GM13977 (cell line): ENCODE data around the gene NALCN.

Experiments used
- DNase-seq: peaks from one replicate; pipeline ENCODE4 v3.0.0; 2012; ENCODE audit warnings: low spot score
- CTCF ChIP-seq: IDR thresholded peaks from 2 replicates; pipeline ENCODE4 v1.5.1; 2012; ENCODE audit warnings: mild to moderate bottlenecking, control low read depth; ENCODE audit not compliant: insufficient read depth; ENCODE audit errors: extremely low read depth, missing control alignments
- in situ Hi-C: fragments of 300-500 bp; cut with MboI; formaldehyde crosslinking; loops from one replicate; pipeline ENCODE4 v1.12.0; 2022; ENCODE audit warnings: low sequenced_read_pairs, low pct_unique_long_range_greater_than_20kb, mixed read lengths, inconsistent platforms; ENCODE audit not compliant: unreplicated experiment

The NALCN gene

GRCh38 chr13:101190976-101191375 lies 225.3 kb downstream of the NALCN start:
- in situ Hi-C loops, result no loop called here
- no peak for TF ChIP-seq CTCF
- DNase-seq, result no peak

GRCh38 chr13:101190337-101190736 lies 226.0 kb downstream of the NALCN start:
- DNase-seq, result no peak
- TF ChIP-seq CTCF, result no peak
- in situ Hi-C loops, result no loop called here

GRCh38 chr13:101185606-101186005 lies 230.7 kb downstream of the NALCN start:
- no peak for DNase-seq
- no peak for TF ChIP-seq CTCF
- in situ Hi-C loops, result no loop called here

GRCh38 chr13:101181076-101181685 lies 235.1 kb downstream of the NALCN start:
- DNase-seq, result no peak
- in situ Hi-C loops, result no loop called here
- no peak for TF ChIP-seq CTCF

- DNase-seq, result no peak
- in situ Hi-C loops, result no loop called here
- TF ChIP-seq CTCF, result no peak
Measured at GRCh38 chr13:101179021-101179420, 237.3 kb downstream of the NALCN start.

GRCh38 chr13:101178406-101178805 lies 237.9 kb downstream of the NALCN start:
- DNase-seq, result no peak

More at GRCh38 chr13:101178406-101178805, 237.9 kb downstream of the NALCN start:
- in situ Hi-C loops, result no loop called here
- no peak for TF ChIP-seq CTCF
